GM10248 (cell line): ENCODE results near the gene CLEC16A.

ENCODE experiments used
- CTCF ChIA-PET: fragments of 300-600 bp; sonication (Branson Sonifier 250); formaldehyde crosslinking; extraction: SDS; loops from one replicate; lab custom pipeline; 2021; ENCODE audit warnings: antibody characterized with exemption; lab: Yijun Ruan, JAX
- POLR2A ChIA-PET: fragments of 350-650 bp; sonication (Branson Sonifier 250); formaldehyde crosslinking; extraction: SDS; loops from one replicate; lab custom pipeline; 2020; ENCODE audit warnings: antibody characterized with exemption; lab: Yijun Ruan, JAX
- DNase-seq: peaks from one replicate; pipeline ENCODE4 v3.0.0; 2012; ENCODE audit errors: extremely low spot score
- TF ChIP-seq, protein P1 (sequence below): IDR thresholded peaks from 2 replicates; pipeline ENCODE4 v1.5.1; 2012; ENCODE audit warnings: mild to moderate bottlenecking, low read depth; ENCODE audit errors: extremely low read depth, missing control alignments, control extremely low read depth

CLEC16A gene

DNA sequence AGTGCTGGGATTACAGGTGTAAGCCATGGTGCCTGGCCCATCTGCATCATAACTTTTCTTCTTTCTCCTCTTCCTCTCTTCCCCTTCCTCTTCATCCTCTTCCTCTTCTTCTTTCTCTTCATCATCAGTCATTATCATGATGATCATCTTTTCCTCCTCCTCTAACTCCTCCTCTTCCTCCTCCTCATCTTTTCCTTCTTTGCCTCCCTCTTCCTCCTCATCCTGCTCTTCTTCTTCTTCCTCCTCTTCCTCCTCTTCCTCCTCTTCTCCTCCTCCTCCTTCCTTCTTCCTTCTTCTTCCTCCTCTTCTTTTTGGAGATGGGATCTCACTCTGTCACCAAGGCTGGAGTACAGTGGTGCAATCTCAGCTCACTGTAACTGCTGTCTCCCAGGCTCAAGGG lies 249.1 kb downstream of the CLEC16A start:
- POLR2A ChIA-PET: no interaction called here
- no peak for DNase-seq
- TF ChIP-seq, protein P1, sequence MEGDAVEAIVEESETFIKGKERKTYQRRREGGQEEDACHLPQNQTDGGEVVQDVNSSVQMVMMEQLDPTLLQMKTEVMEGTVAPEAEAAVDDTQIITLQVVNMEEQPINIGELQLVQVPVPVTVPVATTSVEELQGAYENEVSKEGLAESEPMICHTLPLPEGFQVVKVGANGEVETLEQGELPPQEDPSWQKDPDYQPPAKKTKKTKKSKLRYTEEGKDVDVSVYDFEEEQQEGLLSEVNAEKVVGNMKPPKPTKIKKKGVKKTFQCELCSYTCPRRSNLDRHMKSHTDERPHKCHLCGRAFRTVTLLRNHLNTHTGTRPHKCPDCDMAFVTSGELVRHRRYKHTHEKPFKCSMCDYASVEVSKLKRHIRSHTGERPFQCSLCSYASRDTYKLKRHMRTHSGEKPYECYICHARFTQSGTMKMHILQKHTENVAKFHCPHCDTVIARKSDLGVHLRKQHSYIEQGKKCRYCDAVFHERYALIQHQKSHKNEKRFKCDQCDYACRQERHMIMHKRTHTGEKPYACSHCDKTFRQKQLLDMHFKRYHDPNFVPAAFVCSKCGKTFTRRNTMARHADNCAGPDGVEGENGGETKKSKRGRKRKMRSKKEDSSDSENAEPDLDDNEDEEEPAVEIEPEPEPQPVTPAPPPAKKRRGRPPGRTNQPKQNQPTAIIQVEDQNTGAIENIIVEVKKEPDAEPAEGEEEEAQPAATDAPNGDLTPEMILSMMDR: no peak
- CTCF ChIA-PET: no interaction called here

DNA sequence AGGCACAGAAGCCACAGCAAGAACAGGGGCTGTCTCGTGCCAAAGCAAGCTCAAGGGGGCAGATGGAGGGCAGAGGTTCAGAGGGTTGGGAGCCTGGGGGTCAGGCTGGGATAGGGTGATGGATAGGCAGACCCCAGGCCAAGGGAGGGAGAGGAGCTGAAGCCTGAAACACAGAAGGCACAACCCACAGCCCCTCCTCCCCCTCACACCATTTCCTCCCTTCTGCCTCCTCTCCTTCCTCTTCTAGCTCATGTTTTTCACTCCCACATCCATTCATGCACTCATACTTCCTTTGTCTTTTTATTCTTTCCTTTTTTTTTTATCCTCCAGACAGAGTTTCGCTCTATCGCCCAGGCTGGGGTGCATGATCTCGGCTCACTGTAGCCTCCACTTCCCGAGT lies 250.5 kb downstream of the CLEC16A start:
- no peak for DNase-seq
- ChIA-PET CTCF (interaction anchor here (1.0 to 1.1 kb wide), 3 partner anchors 23 to 241 kb away, joined by 3 to 4 read pairs (median 3); no protein-coding TSS in a partner anchor), POLR2A (interaction anchor here (0.7 kb wide), 1 partner anchor 57 kb away, joined by 4 read pairs; no protein-coding TSS in a partner anchor)
- TF ChIP-seq, protein P1: no peak

DNA sequence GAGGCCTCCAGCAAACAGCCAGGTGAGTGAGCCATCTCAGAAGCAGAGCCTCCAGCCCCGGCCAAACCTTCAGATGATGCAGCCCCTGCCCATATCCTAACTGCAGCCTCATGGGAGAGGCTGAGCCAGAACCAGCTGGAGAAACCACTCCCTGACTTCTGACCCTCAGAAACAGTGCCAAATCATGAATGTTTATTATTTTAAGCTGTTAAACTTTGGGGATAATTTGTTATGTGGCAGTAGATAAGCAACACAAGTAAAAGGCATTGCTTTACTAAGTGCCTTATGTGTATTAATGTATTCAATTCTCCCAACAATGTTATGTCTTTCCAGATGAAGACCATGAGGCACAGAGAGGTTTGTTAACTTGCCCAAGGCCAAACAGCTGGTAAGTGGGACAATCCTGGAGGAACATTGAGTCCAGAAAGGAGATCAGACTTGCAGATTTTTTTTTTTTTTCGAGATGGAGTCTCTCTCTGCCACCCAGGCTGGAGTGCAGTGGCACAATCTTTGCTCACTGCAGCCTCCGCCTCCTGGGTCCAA lies 252.0 kb downstream of the CLEC16A start:
- no peak for DNase-seq
- TF ChIP-seq, protein P1: no peak
- POLR2A ChIA-PET: interaction anchor here (0.6 kb wide), 1 partner anchor 53 kb away, joined by 3 read pairs; no protein-coding TSS in a partner anchor
- CTCF ChIA-PET: interaction anchor here (1.0 to 1.2 kb wide), 2 partner anchors 9 to 62 kb away, joined by 3 read pairs; no protein-coding TSS in a partner anchor

DNA sequence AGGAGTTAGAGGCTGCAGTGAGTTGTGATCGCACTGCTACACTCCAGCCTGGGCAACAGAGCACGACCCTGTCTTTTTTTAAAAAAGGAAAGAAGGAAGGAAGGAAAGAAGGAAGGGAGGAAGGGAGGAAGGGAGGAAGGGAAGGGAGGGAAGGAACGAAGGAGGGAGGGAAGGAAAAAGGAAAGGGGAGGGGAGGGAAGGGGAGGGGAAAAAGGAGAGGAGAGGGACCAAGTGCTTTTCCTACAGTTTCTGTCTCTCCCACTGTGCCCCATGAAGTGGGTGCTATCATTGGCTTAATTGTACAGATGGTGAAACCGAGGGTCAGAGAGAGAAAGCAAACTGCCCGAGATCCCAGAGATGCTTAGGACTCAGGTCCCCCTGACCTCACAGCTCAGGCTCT lies 254.0 kb downstream of the CLEC16A start:
- no peak for DNase-seq
- POLR2A ChIA-PET: interaction anchor here (0.6 kb wide), 2 partner anchors 90 to 1337 kb away, joined by 3 to 4 read pairs; no protein-coding TSS in a partner anchor
- TF ChIP-seq, protein P1: no peak
- CTCF ChIA-PET: interaction anchor here (1.1 to 1.5 kb wide), 2 partner anchors 15 to 227 kb away, joined by 3 to 5 read pairs; no protein-coding TSS in a partner anchor

DNA sequence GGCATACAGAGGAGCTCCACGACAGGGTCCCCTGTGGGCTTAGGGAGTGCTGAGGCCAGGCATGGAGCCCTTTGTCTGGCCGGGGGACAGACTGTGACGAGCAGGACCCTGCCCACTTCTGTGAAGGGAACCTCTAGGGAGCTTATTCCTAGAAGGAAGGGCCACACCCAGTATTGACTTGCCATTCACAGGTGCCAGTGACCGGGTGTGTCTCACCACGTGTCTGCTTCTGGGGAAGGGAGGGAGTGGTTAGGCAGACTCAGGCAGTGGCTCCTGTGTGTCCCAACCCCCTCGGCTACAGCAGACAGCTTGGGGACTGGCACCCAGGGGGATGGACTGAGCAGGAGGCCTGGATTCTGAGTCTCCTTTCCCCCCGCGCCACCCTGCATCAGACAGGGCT lies 254.5 kb downstream of the CLEC16A start:
- no peak for DNase-seq
- ChIA-PET CTCF (interaction anchor here (1.1 kb wide), 1 partner anchor 228 kb away, joined by 3 read pairs; no protein-coding TSS in a partner anchor), POLR2A (no interaction called here)
- TF ChIP-seq, protein P1: no peak

DNA sequence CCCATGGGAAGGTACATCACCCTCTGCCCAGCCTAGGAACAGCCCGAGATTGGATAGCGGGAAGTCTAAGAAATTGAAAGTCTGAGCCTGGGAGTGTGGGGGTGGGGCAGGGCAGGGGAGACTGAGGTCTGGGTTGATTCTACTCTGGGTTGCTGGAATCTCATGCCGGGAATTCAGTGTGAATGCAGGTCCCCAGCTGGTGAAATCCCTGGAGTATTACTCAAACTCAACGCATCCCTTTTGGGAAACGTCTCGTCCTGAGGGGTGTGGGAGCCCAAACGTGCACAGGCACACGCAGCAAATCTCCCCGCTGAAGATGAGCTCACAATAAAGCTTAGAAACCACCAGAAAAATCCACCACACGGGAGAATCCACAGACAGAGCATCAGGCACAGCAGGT lies 256.2 kb downstream of the CLEC16A start:
- ChIA-PET CTCF (interaction anchor here (1.1 to 1.6 kb wide), 6 partner anchors 9 to 55 kb away, joined by 3 to 4 read pairs (median 4); no protein-coding TSS in a partner anchor), POLR2A (interaction anchor here (0.6 kb wide), 1 partner anchor 105 kb away, joined by 3 read pairs; no protein-coding TSS in a partner anchor)

More for the DNA sequence above, 256.2 kb downstream of the CLEC16A start:
- no peak for DNase-seq
- TF ChIP-seq, protein P1: no peak
